DOHH2 (cell line): Measurements from ENCODE around the gene XRCC6.
"Not testable (repeated sequence)": the region's sequence is repeated elsewhere in the genome, so short reads cannot be mapped to it uniquely, and the experiment has no call there.

Experiments
- H3F3A ChIP-seq: fragments of 200-600 bp; sonication (generic), shearing (Covaris generic); 2 replicates; pipeline ENCODE4 v1.6.0; 2016; ENCODE audit warnings: antibody characterized with exemption, mild to moderate bottlenecking; ENCODE audit not compliant: control insufficient read depth, insufficient read depth
- H3K27ac ChIP-seq: fragments of 200-600 bp; sonication (generic); 2 replicates; pipeline ENCODE4 v1.5.1; 2014; ENCODE audit warnings: low read depth, mild to moderate bottlenecking, low read length, moderate library complexity
- H3K27me3 ChIP-seq: fragments of 200-600 bp; sonication (generic); 2 replicates; pipeline ENCODE4 v1.6.1; 2014; ENCODE audit warnings: mild to moderate bottlenecking, low read length, mixed read lengths; ENCODE audit not compliant: control insufficient read depth
- H3K36me3 ChIP-seq: fragments of 200-600 bp; sonication (generic); 2 replicates; pipeline ENCODE4 v1.6.1; 2014; ENCODE audit warnings: mild to moderate bottlenecking, low read length, moderate library complexity, mixed read lengths; ENCODE audit not compliant: control insufficient read depth
- H3K4me1 ChIP-seq: fragments of 200-600 bp; sonication (generic); 2 replicates; pipeline ENCODE4 v1.6.1; 2014; ENCODE audit warnings: mild to moderate bottlenecking, low read length, mixed read lengths; ENCODE audit not compliant: control insufficient read depth
- H3K4me2 ChIP-seq: fragments of 200-600 bp; sonication (generic); 2 replicates; pipeline ENCODE4 v1.6.0; 2014; ENCODE audit warnings: mild to moderate bottlenecking, low read length, moderate library complexity
- H3K4me3 ChIP-seq: fragments of 200-600 bp; sonication (generic); 2 replicates; pipeline ENCODE4 v1.5.1; 2014; ENCODE audit warnings: mild to moderate bottlenecking, low read length, mixed read lengths
- H3K79me2 ChIP-seq: fragments of 200-600 bp; sonication (generic); 2 replicates; pipeline ENCODE4 v1.6.1; 2014; ENCODE audit warnings: mild to moderate bottlenecking, low read length, mixed read lengths; ENCODE audit not compliant: control insufficient read depth
- H3K9me2 ChIP-seq: fragments of 200-600 bp; sonication (generic); replicated peaks from 2 replicates; pipeline ENCODE4 v1.6.1; 2014; ENCODE audit warnings: mild to moderate bottlenecking, low read length, mixed read lengths; ENCODE audit not compliant: control insufficient read depth
- H3K9me3 ChIP-seq: fragments of 200-600 bp; sonication (generic); 2 replicates; pipeline ENCODE4 v1.6.1; 2014; ENCODE audit warnings: antibody characterized with exemption, low read length, mixed read lengths; ENCODE audit not compliant: control insufficient read depth, insufficient read depth
- H4K20me1 ChIP-seq: fragments of 200-600 bp; sonication (generic); 2 replicates; pipeline ENCODE4 v1.6.0; 2014; ENCODE audit warnings: low read depth, mild to moderate bottlenecking, antibody characterized with exemption, low read length, moderate library complexity; ENCODE audit not compliant: control insufficient read depth, insufficient read depth
- CTCF ChIP-seq: fragments of 200-600 bp; sonication (generic); IDR thresholded peaks from one replicate; pipeline ENCODE4 v1.5.1; 2014; ENCODE audit warnings: antibody characterized with exemption, mild to moderate bottlenecking, low read depth, low read length; ENCODE audit not compliant: poor library complexity, severe bottlenecking
- EZH2phosphoT487 ChIP-seq: fragments of 200-600 bp; sonication (generic); IDR thresholded peaks from 2 replicates; pipeline ENCODE4 v1.6.1; 2017; ENCODE audit warnings: borderline replicate concordance, mild to moderate bottlenecking, antibody characterized with exemption, low read length, moderate library complexity, mixed read lengths

Gene XRCC6

GRCh38 chr22:41625577-41625976 is 4.5 kb downstream of the XRCC6 start:
- H3K79me2 ChIP-seq: peaks cover 85% of the 10 kb centered on the region
- H3K36me3 ChIP-seq: peaks cover 76% of the 10 kb centered on the region
- no peaks in the 10 kb centered on the region for H3K9me2 ChIP-seq
- H3K4me2 ChIP-seq: no peak overlapping the region
- no peak overlapping the region for H3K4me3 ChIP-seq
- H3K27ac ChIP-seq: no peak overlapping the region
- TF ChIP-seq CTCF (no peak), EZH2phosphoT487 (no peak)
- H3K9me3 ChIP-seq: no peaks in the 10 kb centered on the region
- no peaks in the 10 kb centered on the region for H3K27me3 ChIP-seq
- H3F3A ChIP-seq: 0 out of 2 replicates have a peak, but pooled peaks cover 3% of the 10 kb centered on the region
- H4K20me1 ChIP-seq: peaks cover 7% of the 10 kb centered on the region; the same call in 1 of the 2 replicates
- peaks cover 7% of the 10 kb centered on the region for H3K4me1 ChIP-seq

GRCh38 chr22:41631115-41631514 is 10.0 kb downstream of the XRCC6 start:
- not testable (repeated sequence) for H3K4me1 ChIP-seq, H3K4me2 ChIP-seq, H3K9me2 ChIP-seq, H3K27me3 ChIP-seq, H3K9me3 ChIP-seq, H3F3A ChIP-seq, H4K20me1 ChIP-seq, H3K4me3 ChIP-seq, H3K27ac ChIP-seq
- Histone ChIP-seq H3K36me3 (peaks cover 72% of the 10 kb centered on the region), H3K79me2 (peaks cover 72% of the 10 kb centered on the region)

GRCh38 chr22:41631615-41632014 is 10.5 kb downstream of the XRCC6 start:
- H4K20me1 ChIP-seq, H3K9me3 ChIP-seq, H3K27me3 ChIP-seq, H3K27ac ChIP-seq, H3K4me3 ChIP-seq, H3F3A ChIP-seq, H3K4me1 ChIP-seq, H3K4me2 ChIP-seq, H3K9me2 ChIP-seq: not testable (repeated sequence)
- Histone ChIP-seq H3K79me2 (peaks cover 71% of the 10 kb centered on the region), H3K36me3 (peaks cover 76% of the 10 kb centered on the region)

- not testable (repeated sequence) for H3K4me1 ChIP-seq, H3K4me2 ChIP-seq, H4K20me1 ChIP-seq, H3K4me3 ChIP-seq, H3K27ac ChIP-seq, H3F3A ChIP-seq, H3K9me2 ChIP-seq, H3K9me3 ChIP-seq, H3K27me3 ChIP-seq
- peaks cover 59% of the 10 kb centered on the region for H3K79me2 ChIP-seq
- peaks cover 75% of the 10 kb centered on the region for H3K36me3 ChIP-seq
Measured at GRCh38 chr22:41634610-41635009, 13.5 kb downstream of the XRCC6 start.

GRCh38 chr22:41636467-41636866 is 15.4 kb downstream of the XRCC6 start:
- peaks cover 86% of the 10 kb centered on the region for H3K36me3 ChIP-seq

GRCh38 chr22:41637623-41638022 is 16.5 kb downstream of the XRCC6 start:
- Histone ChIP-seq H3K36me3 (peaks cover 90% of the 10 kb centered on the region), H3K79me2 (peaks cover 76% of the 10 kb centered on the region), H4K20me1 (peaks cover 16% of the 10 kb centered on the region)
- not testable (repeated sequence) for H3K9me2 ChIP-seq, H3F3A ChIP-seq, H3K9me3 ChIP-seq, H3K4me1 ChIP-seq, H3K4me2 ChIP-seq, H3K4me3 ChIP-seq, H3K27me3 ChIP-seq, H3K27ac ChIP-seq

More at GRCh38 chr22:41636467-41636866, 15.4 kb downstream of the XRCC6 start:
- no peaks in the 10 kb centered on the region for H3K9me2 ChIP-seq
- H3K79me2 ChIP-seq: peaks cover 71% of the 10 kb centered on the region
- H3F3A ChIP-seq: no peaks in the 10 kb centered on the region
- H3K4me2 ChIP-seq: no peak overlapping the region
- H3K4me3 ChIP-seq: no peak overlapping the region
- H3K4me1 ChIP-seq: no peaks in the 10 kb centered on the region
- H3K27ac ChIP-seq: no peak overlapping the region
- TF ChIP-seq CTCF: no peak
- no peak for TF ChIP-seq EZH2phosphoT487
- H4K20me1 ChIP-seq: peaks cover 11% of the 10 kb centered on the region
- no peaks in the 10 kb centered on the region for H3K9me3 ChIP-seq
- H3K27me3 ChIP-seq: no peaks in the 10 kb centered on the region
